AG08396 (cell line): ENCODE results near the gene ODAD2.
"Not testable (repeated sequence)": the region's sequence is repeated elsewhere in the genome, so short reads cannot be mapped to it uniquely, and the experiment has no call there.

ENCODE experiments used
- DNase-seq: peaks from one replicate; pipeline ENCODE4 v3.0.0; 2012; ENCODE audit warnings: low spot score, mixed read lengths

The ODAD2 gene

DNA sequence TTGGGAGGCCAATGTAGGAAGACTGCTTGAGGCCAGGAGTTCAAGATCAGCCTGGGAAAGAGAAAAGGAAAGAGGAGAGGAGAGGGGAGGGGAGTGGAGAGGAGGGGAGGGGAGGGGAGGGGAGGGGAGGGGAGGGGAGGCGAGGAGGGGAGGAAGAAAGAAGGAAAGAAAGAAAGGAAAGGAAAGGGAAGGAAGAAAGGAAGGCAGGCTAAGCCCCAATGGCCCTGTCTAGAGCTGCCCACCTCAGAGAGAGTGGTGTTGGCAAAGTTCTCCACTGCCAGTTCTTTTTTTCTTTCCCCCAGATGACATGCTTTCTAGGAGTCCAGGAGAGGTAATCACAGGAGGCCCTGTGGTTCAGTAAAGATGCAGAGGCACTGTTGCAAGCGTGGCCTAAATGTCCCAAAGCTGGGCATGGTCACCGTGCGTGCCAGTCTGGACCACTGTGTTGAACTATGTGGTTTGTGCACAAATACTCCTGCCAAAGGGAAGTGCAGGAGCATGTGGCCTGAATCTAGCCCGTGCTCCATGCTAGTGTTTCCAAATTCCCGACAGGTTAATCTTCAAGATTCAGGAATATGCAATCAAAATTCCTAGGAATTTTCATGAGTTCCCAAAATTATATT, 39.7 kb downstream of the ODAD2 start:
- DNase-seq, result no peak

DNA sequence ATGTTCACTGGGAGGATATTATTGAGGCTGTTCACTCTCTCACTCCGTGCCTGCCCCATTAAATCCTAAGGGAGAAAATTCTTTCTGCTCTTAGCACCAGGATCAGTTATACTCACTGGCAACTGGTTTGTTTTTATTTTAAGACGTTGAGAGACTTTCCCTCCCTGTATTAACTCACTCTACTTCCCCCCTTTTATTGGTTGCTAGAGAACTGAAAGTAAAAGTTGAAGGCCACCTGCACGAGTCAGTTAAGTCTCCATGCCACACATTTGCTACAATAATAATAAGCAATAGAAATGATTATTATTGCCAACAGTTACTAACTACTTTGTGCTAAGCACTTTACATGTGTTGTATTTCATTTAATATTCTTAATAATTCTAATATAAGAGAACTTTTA, 40.5 kb downstream of the ODAD2 start:
- not testable (repeated sequence) for DNase-seq

GRCh38 chr10:27950242-27950564, 48.7 kb downstream of the ODAD2 start:
- DNase-seq, result no peak

- DNase-seq, result no peak
These were observed 49.2 kb downstream of the ODAD2 start for GRCh38 chr10:27949528-27950241.

- DNase-seq, result no peak
These were observed 50.7 kb downstream of the ODAD2 start for GRCh38 chr10:27948186-27948585.

GRCh38 chr10:27947540-27947939, 51.3 kb downstream of the ODAD2 start:
- DNase-seq, result no peak

GRCh38 chr10:27944005-27944404, 54.9 kb downstream of the ODAD2 start:
- no peak for DNase-seq

- DNase-seq, result no peak
These were observed 84.0 kb downstream of the ODAD2 start for GRCh38 chr10:27914888-27915287.

- DNase-seq, result no peak
These were observed 86.6 kb downstream of the ODAD2 start for GRCh38 chr10:27912231-27912630.

GRCh38 chr10:27911539-27911938, 87.3 kb downstream of the ODAD2 start:
- DNase-seq, result no peak

DNA sequence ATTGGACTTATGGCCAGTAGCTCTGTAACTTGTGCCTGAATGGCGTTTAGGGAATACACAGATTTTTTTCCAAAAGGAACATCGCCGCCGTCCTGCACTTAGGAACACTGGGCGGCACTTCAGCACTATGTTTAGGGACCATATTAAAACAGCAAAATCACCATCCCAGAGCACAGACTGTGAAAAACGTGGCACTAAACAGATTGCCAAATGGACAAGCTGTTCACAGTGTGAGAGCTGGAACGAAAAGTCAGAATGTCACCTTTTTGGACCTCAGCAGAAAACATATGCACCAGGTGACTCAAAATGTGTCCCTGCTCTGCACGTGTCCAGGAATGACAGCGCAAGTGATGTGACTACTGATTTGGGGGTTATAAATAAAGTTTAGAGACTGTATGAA, 87.9 kb downstream of the ODAD2 start:
- DNase-seq, result no peak

DNA sequence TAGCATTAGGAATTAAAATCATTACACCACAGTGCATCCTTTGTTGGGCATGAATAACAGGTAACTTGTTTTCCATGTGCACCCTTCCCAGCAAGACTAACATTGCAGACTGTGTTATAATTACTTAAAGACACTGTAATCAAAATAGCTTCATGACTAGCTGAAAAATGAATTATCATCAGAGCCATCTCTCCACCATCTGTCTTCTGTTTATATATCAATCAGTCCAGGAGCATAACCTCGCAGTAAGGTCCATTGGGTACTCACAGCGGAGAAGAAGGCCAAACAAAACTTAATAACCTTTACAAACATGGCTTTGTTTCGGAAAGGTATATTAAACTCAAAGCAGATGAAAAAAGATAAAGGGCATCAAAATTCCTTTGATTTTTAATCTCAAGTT, 90.6 kb downstream of the ODAD2 start:
- no peak for DNase-seq

GRCh38 chr10:27899485-27899884, 99.4 kb downstream of the ODAD2 start:
- DNase-seq, result not testable (repeated sequence)

GRCh38 chr10:27899058-27899457, 99.8 kb downstream of the ODAD2 start:
- no peak for DNase-seq

GRCh38 chr10:27893358-27893954, 105.4 kb downstream of the ODAD2 start:
- DNase-seq, result no peak

DNA sequence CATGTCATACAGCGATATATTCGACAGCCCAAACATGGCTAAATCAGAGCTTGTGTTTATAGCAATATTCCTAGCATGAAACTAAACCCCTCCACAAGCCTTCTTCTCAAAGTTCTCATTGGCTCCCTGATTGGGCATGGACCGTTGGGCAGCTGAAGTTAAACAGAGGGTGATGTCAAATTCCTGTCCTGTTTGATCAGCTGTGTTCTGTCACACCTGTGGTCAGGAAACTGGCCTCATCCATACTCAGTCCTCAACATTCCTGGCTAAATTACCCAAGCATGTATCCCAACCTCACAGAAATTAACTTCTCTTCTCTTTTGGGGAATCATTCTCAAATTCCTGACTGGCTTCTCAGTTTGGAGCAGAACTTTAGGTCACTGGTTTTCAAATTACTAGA, 107.9 kb downstream of the ODAD2 start:
- no peak for DNase-seq

GRCh38 chr10:27889518-27889917, 109.4 kb downstream of the ODAD2 start:
- DNase-seq, result no peak

DNA sequence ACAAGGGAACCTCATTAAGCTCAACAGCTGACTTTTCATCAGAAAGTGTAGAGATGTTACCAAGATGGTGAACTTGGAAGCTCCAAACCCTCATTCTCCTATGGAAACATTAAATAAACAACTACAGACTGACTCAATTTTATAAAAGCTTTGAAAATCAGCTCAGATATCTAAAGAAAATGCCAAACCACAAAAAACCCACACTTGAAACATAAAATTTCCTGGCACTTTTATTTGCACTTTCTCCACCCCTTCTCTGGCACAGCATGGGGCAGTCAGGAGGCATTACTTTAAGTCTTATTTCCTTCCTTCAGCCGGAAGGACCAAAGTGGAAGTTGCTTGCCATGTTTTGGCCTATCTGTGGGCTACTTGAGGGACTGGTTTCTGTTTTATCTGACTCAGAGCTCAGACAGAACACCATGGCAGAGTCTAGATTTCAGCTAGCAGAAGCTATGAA, 114.7 kb downstream of the ODAD2 start:
- no peak for DNase-seq

GRCh38 chr10:27878281-27878680, 120.6 kb downstream of the ODAD2 start:
- DNase-seq, result no peak

- DNase-seq, result no peak
These were observed 133.7 kb downstream of the ODAD2 start for GRCh38 chr10:27865221-27865635.

- no peak for DNase-seq
These were observed 137.1 kb downstream of the ODAD2 start for GRCh38 chr10:27861781-27862180.

DNA sequence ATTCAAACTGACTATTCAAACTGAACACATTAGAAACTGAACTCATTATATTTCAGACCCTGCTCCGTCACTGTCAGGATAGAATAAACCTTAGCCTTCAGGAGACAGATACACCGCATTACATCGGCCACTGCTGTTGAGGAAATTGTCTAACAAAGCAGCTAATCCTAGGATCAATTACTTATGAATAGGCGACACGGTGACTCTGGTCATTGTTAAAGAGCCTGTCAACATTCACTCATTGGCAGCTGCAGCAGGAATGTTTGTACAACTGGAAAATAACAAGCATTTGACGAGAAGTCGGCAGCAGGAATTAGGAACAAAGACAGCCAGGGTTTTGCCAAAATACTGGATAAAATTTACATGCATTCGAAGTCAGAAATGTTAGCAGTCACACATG, 141.3 kb downstream of the ODAD2 start:
- no peak for DNase-seq

DNA sequence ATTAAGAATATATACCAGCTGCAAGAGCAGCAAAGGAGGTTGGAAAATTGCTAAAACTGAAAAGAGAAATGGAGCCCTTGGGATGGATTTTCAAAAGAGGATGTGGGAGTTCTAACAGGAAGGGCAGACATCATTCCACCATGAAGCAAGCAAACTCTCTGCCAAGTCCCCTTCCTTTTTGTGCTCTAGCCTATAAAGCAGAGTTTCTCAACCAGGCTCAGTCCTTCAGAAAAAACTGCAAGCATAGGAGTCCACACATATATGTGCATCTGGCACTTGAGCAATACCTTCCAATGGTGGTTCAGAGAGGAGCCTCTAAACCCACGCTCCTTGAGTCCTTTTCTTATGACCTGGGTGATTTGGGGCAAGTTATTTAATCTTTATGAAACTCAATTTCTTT, 154.7 kb downstream of the ODAD2 start:
- no peak for DNase-seq

- DNase-seq, result no peak
These were observed 160.0 kb downstream of the ODAD2 start for GRCh38 chr10:27838901-27839300.
